GM18498 (cell line): ENCODE measurements around the gene ABCF2.

Experiments used
- ATAC-seq: cut with Tn5 transposase; IDR thresholded peaks from one replicate; pipeline ENCODE4 v1.9.1; 2021; ENCODE audit warnings: mild to moderate bottlenecking, moderate library complexity; ENCODE audit not compliant: unreplicated experiment

Gene ABCF2

DNA sequence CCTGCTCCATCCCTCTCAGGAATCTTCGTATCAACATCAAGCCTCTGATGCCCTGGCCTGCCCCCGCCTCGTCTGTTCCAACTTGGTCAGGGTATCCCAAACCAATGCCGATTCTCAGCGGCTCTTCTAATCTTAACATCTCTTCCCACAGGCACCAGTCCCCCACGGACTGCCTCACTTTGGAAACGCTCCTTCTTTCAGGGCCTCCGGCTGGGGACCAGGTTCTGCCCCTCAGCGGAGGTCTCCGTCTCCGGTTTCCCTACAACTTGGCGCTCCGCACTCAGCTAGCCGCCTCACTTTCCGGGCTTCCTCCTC is 488 bp downstream of the ABCF2 start:
- no peak for ATAC-seq

DNA sequence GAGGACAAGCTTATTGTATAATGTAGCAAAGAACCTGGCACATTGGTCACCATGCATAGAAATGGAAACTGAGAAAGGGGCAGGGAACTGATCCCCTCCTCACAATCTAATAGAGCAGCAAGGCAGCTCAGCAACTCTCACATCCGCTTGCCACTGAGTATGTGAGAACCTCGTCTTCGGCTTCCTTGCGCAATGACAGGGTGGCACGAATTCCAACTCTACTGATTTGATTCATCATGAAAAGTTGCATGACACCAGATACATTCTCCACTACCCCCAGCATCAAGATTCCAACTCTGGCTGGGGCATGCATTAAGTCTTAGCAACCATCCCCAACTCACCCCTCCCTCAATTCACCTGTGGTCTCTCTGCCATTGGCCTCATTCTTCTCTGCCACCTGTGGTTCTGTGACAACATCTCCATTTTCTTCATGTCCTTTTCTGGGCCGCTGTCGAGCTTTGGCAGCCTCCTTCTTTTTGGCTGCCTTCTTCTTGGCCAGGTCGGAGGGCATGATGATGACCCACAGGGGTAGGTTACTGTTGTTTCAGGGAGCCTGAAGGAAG is 976 bp downstream of the ABCF2 start:
- ATAC-seq, result no peak

DNA sequence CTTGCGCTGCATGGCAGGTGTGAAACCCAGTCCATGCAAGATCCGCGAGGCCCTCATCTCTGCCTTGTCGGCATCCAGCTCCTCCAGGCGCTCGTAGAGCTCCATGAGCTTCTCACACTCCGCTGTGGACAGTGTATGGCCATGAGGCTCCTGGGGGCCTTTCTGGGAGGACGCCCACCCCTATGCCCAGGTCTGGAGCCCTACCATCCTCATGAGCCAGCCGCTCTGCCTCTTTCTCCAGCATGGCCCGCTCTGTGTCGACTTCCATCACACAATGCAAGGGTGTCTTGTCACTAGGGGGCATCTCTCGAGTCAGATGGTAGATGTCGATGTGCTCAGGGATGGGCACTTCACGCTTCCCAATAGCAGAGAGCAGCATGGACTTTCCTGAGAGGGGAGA is 3.3 kb downstream of the ABCF2 start:
- ATAC-seq, result no peak

DNA sequence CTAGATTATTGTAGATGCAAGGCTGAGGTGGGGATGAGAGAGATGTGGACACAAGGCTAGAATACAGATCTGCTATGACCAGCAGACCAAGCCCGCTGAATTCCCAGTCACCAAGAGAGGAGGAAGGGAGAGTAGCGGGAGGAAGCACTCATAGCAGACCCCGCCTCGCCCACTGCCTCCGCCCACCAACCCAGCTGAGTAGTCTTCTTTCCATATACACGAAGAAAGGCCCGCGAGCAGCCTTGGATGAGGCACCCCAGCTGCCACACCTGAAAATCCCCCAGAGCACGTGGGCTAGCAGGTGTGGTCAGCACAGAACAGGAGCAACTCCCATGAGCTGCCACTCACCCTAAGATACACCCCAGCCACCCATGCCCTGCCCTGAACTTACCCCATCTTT is 8.8 kb downstream of the ABCF2 start:
- ATAC-seq, result no peak

DNA sequence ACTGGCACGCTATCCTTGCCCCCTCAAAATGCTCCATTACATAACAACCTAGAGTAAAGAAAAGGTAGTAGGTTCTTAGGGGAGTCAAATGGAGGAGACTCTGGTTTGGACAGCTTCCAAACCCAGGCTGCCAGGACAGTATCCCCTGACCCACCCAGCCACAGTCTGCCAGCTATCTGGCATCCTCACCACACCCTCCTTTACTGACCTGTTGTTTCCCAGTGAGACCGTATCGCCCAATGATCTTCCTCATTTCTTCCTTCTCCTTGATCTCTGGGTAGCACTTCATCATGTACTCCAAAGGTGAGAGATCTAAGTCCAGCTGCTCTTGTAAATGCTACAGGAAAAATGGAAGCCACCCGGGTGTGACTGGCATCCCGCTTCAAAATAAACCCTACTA is 11.6 kb downstream of the ABCF2 start:
- ATAC-seq, result no peak

DNA sequence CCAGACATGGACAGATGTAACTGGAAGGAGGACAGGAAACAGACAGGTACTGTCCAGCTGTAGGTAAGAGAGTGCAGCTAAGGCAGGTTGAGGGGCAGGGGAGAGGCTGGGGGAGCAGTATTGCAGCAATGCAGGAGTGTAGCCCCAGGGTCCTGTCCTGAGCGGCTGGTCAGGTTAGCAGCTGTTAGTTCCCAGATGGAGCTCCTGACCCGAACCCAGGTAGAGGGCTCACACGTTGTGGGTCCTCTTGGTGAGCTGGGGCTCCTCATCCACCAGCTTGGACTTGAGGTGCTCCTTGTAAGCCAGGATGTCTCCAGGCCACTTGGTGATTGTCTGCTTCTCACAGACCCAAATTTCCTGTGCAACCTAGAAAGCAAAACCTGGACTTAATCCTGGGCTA is 13.2 kb downstream of the ABCF2 start:
- ATAC-seq, result no peak

DNA sequence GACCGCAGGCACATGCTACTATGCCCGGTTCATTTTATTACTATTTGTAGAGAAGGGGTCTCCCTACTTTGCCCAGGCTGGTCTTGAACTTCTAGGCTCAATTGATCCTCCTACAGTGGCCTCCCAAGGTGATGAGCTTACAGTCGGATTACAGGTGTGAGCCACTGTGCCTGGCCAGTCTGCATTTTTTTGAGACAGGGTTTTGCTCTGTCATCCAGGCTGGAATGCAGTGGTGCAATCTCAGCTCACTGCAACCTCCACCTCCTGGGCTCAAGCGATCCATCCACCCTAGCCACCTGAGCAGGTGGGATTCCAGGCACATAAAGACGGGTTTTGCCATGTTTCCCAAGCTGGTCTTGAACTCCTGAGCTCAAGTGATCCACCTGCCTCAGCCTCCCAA is 14.4 kb downstream of the ABCF2 start:
- ATAC-seq, result no peak

DNA sequence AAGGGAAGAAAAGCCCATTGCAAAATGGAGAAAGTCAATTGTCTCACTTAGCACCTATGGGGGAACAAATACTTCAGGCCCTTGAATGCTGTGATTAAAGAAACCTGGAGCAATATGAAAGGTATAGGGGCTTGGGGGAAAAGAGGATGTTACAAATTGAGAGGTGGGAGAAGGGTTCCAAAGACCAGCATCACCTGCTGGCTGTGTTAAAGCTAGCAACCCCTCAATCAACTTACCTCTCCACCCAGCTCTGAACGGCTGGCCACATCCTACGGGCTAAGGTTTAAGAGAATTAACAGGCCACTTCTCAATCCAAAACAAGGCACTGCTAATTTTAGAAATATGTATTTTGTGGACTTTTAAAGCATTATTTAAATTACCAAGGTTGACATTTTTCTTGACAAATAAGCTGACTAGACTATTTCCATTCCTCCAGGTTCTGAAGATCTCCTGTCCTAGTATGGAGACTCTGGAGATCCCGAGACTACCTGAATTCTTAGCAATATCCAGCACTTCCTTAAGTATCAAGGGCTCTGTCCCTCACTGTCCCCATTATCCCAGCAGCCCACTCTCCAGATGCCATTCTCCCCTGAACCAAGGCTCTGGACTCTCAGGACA is 15.7 kb downstream of the ABCF2 start:
- ATAC-seq, result no peak

DNA sequence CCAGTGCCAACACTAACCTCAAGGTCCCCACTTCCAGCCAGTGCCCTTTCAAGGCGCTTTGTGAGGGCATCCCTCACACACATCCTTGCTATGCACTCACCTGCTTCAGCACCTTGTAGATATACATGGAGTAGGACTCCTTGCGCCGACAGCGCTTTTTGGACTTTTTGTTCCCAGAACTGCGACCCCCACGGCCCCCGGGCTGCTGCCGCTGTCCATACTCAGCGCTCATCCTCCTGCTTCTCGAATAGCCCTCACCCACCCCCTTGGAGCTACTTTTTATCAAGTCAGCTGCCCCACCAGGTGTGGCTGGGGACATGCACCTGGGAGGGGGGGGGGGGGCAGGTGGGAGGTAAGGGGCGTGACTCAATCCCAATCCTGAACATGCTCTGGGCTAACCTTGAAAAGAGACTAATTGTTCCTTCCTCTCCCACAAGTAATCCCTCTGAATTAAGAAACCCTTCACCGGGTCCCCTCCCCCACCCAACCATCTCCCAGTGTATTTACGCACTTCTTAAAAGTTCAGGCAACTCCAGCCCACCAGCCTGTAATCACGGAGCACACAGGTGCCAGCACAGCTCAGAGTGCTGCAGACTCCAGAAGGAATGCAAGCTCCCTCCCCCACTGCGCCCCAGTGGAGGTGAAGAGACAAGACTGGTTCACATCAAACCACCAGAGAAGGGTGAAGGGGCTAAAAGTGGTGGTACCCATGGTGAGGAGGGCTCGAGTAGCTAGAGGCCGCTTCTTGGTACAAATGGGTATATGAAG is 16.7 kb downstream of the ABCF2 start, which contains the start of gene H2BK1:
TSS of gene H2BK1 (minus strand) at position 402 of the 768 bp plus-strand sequence. CDS start at position 232, 170 bp downstream.
- ATAC-seq, result no peak

DNA sequence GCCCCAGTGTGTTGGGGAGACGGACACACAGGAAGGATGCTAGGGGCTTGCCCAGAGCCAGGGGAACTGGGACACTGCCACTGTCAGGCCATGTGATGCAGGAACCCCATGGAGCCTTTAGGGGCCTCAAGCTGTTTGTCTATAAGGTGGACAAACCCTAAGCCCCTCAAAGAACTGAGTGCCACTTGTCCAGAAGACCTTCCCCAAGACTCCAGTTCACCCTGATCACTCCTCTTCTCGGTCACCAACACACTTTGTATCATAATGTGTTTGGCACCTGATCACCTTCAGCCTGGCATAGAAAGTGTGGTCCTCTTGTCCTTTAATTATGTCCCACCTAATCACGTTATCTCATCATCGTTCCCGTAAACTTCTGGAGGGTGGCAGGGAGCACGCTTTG is 17.4 kb downstream of the ABCF2 start:
- no peak for ATAC-seq

DNA sequence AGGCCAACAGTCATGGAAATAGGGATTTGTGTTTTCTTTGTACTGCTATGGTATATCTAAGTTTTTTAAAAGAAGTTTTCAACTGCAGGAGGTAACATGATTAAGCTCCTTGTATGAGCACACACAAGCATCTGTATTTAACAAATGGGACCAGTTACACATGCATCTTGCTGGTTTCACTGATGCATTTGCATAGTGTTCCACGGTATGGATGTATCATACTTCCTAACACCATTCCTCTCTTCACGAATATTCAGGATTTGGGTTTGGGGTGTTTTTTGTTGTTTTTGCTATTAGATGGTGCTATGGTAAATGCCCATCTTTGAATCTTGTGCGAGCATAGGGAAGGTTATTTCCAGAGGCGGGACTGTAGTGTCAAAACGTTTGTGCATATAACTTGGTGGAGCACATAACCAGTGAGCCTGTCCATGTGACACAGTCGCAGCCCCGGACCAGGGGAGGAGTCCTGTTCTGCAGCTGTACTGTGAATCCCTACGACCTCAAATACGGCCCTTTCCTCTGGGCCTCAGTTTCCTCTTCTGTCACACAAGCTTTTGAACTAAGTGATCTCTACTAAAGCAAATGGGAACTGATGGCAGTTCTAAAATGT is 18.6 kb downstream of the ABCF2 start:
- no peak for ATAC-seq

DNA sequence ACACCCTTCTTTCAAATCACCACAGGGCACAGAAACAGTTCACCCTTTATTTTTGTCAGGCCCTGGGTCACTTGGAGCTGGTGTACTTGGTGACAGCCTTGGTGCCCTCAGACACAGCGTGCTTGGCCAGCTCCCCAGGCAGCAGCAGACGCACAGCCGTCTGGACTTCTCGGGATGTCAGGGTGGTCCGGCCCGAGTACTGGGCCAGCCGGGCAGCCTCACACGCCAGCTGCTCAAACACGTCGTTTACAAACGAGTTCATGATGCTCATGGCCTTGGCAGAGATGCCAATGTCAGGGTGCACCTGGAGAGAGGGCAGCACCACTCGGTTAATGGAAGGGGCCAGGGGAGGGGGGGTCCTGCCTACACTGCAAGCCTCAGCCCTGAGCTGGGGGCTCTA is 19.2 kb downstream of the ABCF2 start:
- no peak for ATAC-seq

DNA sequence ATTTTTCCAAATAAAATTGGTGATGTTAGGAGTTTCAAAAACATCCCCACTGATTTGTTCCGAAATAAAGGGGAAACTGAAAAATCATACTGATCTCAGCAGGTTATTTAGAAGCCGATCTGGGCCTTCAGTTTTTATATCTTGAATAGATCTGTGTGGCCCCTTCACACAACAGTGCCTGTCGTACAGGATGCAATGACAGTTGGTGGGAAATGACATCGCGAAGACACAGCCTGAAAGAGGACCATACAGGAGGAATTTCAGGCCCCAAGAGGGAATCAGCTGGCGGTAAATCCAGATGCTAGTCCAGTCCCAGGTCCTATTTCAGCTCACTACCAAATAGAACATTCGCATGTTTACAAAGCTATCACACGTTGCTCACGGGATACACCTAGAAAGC is 19.7 kb downstream of the ABCF2 start:
- ATAC-seq, result no peak

DNA sequence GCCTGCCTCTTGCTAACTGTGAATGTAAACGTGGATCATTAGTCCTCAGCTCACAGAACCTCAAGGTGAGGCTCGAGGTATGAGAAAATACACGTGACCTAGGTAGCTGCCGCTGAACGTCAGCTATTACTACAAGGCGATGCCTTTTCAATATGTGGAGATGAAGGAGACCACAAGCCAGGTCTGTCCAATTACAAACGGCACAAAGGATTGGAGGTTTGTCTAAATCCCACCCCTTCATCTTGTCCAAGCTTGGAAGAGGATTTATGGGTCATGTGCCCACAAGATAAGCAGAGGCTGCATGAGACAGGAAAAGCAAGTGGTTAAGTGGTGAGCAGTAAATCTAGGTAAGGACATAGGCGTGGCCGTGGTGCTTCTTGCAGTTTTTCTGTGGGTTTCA is 20.1 kb downstream of the ABCF2 start:
- ATAC-seq, result no peak

DNA sequence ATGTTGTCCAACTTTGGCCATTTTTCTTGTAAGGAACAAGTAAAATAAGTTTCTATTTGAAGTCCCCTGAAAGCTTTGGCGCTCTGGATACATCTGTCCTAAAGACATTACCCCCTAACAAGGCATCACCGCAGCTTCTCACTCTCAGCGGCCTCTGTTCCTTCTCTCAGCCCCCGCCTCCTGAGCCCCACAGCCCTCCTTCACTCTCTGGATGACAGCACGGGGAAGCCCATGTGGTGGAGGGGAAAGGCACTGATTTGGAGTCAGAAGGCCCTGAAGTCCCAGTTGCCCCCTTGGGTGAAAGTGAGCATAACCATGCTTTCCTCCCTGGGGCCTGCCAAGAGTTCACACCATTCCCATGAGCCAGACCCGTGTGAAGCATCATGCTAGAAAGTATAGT is 21.3 kb downstream of the ABCF2 start:
- ATAC-seq, result no peak

DNA sequence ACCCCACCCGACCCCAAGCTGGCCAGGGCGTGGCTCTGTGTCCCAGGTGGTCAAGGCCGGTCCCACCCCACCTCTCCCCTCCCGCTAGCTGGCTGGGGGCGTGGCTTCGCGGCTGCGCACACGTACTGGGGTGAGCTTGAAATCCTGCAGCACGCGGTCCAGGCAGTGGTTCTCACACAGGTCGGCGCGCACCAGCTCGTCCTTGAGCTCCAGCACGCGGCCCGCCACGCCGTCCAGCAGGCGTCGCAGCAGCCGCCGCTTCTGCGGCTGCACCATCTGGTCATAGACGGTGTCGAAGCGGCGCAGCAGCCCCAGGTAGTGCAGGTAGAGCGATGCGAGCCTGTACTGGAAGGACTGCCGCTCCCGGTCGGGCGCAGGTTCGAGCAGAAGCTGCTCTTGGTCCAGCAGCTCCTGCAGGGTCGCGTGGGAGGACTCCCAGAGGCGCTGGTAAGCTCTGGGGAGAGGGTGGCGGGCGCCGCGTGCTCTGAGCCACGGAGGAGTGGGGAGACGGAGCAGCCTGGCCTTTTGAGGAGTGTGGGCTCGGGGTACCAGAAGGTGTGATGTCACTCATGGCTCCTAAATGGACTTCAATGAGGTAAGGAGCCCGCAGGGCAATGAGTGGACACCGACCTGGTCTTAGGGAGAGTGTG is 22.5 kb downstream of the ABCF2 start:
- ATAC-seq, result no peak

DNA sequence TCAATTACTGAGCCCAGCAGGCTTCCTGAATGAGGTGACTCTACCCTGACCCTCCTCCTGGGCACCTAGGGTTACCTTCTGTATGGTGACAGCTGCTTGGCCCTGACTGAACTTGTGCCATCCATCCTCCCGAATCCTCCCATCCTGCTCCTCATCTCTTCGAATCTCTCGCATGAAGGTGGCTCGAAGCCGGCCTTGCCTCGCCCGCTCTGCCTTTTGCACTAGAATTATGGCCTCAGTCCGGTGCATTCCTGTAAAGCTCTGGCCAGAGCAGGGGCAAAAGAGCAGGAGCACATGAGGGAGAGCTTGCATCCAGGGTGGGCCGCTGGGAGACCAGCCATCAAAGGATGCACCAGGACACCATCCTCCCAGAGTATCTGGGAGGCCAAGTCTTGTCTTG is 24.2 kb downstream of the ABCF2 start:
- no peak for ATAC-seq

DNA sequence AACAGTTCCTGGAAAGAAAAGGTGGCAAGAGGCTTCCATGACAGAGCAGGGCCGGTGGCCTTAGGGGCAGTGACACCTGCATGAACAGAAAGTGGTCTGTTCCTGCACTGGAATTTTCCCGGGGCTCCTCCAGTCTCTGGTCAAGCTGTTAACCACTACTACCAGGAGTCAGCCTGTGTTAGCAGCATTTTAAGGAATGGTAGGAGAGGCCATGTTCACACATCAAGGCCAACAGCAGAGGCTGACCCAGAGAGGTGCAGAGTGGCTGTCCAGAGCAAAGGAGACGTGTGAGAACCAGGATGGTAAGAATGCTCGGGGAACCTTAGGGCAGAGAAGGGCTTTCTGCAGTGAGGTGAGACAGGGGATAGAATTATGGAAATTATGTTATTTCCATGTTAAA is 25.3 kb downstream of the ABCF2 start:
- ATAC-seq, result no peak

DNA sequence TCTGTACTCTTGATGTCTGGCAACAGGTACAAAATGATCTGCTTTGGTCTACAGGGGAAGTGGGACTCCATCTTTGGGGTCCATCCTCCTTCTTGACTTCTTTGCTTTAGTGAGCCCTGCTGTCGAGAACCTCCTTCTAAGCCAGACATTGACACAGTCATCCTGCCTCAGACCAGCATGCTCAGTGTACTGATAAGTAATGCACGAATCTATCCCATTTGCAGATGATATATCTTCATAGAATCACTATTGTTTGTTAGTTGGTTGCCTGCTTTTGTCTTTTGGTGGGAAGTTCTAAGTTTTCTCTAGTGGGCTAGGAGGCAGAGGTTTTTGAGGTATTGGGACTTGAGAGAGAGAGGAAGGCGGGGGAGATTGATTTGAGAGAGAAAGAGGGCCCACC is 25.7 kb downstream of the ABCF2 start:
- no peak for ATAC-seq

DNA sequence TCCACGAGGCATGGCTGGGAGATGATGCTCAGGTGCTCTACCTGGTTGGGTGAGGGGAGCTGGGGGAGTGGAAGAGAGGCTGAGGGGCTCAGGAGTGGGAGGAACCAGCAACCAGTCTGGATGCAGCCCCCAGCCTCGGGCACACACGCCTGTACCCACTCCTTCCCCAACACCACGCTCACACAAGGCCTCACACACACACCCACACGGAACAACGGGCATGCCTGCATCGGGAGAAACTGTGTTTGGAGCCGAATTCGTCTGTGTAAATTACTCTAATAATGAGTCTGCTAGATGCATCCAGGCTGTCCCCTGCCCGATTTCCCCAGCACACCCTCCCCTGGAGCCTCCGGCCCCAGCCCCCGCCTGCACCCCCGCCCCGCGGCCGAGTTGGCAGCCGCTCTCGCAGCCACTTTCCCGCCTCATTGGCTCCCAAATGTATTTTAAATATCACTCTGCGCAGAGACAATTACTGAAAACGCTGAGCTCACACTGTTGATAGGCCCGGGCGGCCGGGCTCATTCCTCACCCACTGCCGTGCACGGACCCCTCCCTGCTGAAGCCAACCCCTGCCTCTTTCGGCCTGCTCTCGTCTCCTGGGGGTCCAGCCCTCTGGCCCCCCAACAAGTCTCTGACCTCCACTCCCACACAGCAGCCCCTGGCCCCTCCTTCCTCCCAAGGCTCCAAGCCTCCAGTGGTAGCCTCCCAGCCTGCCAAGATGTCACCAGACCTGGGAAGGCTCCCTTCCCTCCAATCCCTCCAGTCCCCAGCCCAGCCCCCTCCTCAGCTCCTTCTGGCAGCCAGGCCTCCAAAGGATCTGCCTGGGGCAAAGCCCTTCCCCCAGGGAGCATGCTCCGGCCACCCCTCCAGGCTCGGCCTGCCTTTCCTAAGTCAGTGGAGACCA is 27.8 kb downstream of the ABCF2 start:
- ATAC-seq, result no peak

DNA sequence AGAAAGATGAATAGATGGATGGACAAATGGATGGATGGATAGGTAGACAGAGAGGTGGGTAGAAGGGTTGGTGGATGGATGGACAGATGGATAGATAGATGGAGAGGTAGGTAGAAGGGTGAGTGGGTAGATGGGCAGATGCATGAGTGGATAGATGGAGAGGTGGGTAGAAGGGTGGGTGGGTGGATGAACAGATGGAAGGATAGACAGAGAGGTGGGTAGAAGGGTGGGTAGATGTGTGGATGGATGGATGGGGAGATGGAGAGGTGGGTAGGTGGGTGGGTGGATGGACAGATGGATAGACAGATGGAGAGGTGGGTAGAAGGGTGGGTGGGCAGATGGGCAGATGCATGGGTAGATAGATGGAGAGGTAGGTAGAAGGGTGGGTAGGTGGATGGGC is 29.1 kb downstream of the ABCF2 start:
- no peak for ATAC-seq
